Heart left ventricle (tissue), 13 donors: ENCODE data around the gene SLC34A3.

Source experiments
- CTCF ChIP-seq, 12 donors: fragments of 200-600 bp; sonication (generic) in 4 of 12; IDR thresholded peaks; one replicate each; pipeline versions ENCODE4 v1.5.0 to v1.8.0; 2018 to 2022; ENCODE audit warnings: antibody characterized with exemption in 12 of 12, mild to moderate bottlenecking in 5 of 12
- POLR2A ChIP-seq, 2 donors: fragments of 450-650 bp; IDR thresholded peaks; one replicate each; pipeline ENCODE4 v1.6.1; 2017; ENCODE audit warnings: antibody characterized with exemption in 2 of 2, mild to moderate bottlenecking in 2 of 2, moderate library complexity in 2 of 2
- donor health status: ischemic (EF 13 %, LVEDD 7.1; RV severe dilation, severe dysfunction).
- donor health status: DM: no; HTN: yes; CAD: no.
- donor health status: DM: no; HTN: no; CAD: no.
- donor health status: ischemic (EF 25% LVEDD 6.9; RV normal size, moderate dysfunction).
- donor health status: ischemic (EF 25% LVEDD 5.7; RV mildly dilated, moderate dysfunction).
- donor health status: ischemic (EF 35%, LVEDD 5.7; RV mildly dilated, moderate dysfunction).
- donor health status: nonischemic (EF 11% LVEDD 7.7; RV severe dilation, severe dysfunction).
- donor health status: DM: yes; HTN: yes; CAD: no.
- donor health status: PGD.
- donor health status: ischemic (EF 29% LVEDD 5.4; RV normal size, mild dysfunction).
- donor health status: nonischemic (EF 23%, LVEDD 6.1; RV moderate dilation, normal function).

GRCh38 chr9:137280474-137281344 is 50.0 kb downstream of the SLC34A3 start:
- peak in 11 of 12 donors; percentile 21 to 64 (median 41) for TF ChIP-seq CTCF (IDR thresholded peaks at IDR 0.05)
- TF ChIP-seq POLR2A (IDR thresholded peaks at IDR 0.05): no peak
